GM12878 (cell line): ENCODE measurements around the gene PLSCR1. TPM values are rescaled to one million over a fixed set of nuclear protein-coding genes. Genes with fewer than 3 reads are reported as not detected.

ENCODE experiments used
- ATAC-seq: fragments of 200-7000 bp; cut with Tn5 transposase; 3 replicates; pipeline ENCODE4 v1.9.1; 2020; ENCODE audit warnings: mild to moderate bottlenecking, moderate library complexity
- BruUV-seq: library from RNA; stranded (reverse); fragments of 400-500 nt; replicated peaks from 2 replicates; lab custom pipeline; 2021; lab: Mats Ljungman, UMichigan
- CTCF ChIA-PET: fragments of 300-600 bp; sonication (Branson Sonifier 250); formaldehyde crosslinking; extraction: SDS; loops from one replicate; lab custom pipeline; 2021; ENCODE audit warnings: inconsistent platforms; lab: Yijun Ruan, JAX
- POLR2A ChIA-PET: fragments of 350-600 bp; formaldehyde crosslinking; extraction: SDS; loops from one replicate; lab custom pipeline; 2021; ENCODE audit warnings: inconsistent platforms; lab: Charles Lee
- RAD21 ChIA-PET: fragments of 300-600 bp; sonication (Branson Sonifier 250); formaldehyde crosslinking; loops from one replicate; lab custom pipeline; 2023; ENCODE audit warnings: antibody characterized with exemption; ENCODE audit not compliant: unreplicated experiment; lab: Charles Lee
- SMC1A ChIA-PET: fragments of 300-600 bp; sonication (Branson Sonifier 250); formaldehyde crosslinking; loops from one replicate; lab custom pipeline; 2023; ENCODE audit not compliant: unreplicated experiment, uncharacterized antibody; lab: Charles Lee
- DNase-seq: peaks from one replicate; pipeline ENCODE4 v3.0.0-alpha.2; 2011; ENCODE audit warnings: low read depth, low spot score
- FAIRE-seq: peaks from 3 replicates; lab custom pipeline; 2011; peaks lifted over from hg19 to GRCh38; lab: Jason Lieb, UNC
- H2AFZ ChIP-seq: 2 replicates; pipeline ENCODE4 v1.6.0; 2011; ENCODE audit warnings: low read depth, low read length, control low read depth; ENCODE audit not compliant: control insufficient read depth
- H3K27ac ChIP-seq: 2 replicates; pipeline ENCODE4 v1.5.1; 2011; ENCODE audit warnings: control low read depth; ENCODE audit not compliant: control insufficient read depth, insufficient read depth
- H3K27me3 ChIP-seq, 2 experiments: replicated peaks in 1 of 2; 2 replicates each; pipeline versions ENCODE4 v1.6.0 to v1.6.1; 2011; ENCODE audit warnings: low read length in 1 of 2; ENCODE audit not compliant: control insufficient read depth in 2 of 2, insufficient read depth in 2 of 2
- H3K36me3 ChIP-seq, 2 experiments: 2 replicates each; pipeline ENCODE4 v1.5.1; 2011; ENCODE audit warnings: low read length in 1 of 2; ENCODE audit not compliant: control insufficient read depth in 2 of 2, insufficient read depth in 2 of 2
- H3K4me1 ChIP-seq: 2 replicates; pipeline ENCODE4 v1.6.1; 2011; ENCODE audit warnings: mild to moderate bottlenecking, low read length, moderate library complexity, mixed read lengths; ENCODE audit not compliant: control insufficient read depth, insufficient read depth
- H3K4me2 ChIP-seq: 2 replicates; pipeline ENCODE4 v1.6.0; 2011; ENCODE audit warnings: control low read depth; ENCODE audit not compliant: control insufficient read depth, insufficient read depth
- H3K4me3 ChIP-seq: fragments of 200-600 bp; sonication (generic); 2 replicates; pipeline ENCODE4 v1.5.1; 2016
- H3K79me2 ChIP-seq: 2 replicates; pipeline ENCODE4 v1.6.0; 2011; ENCODE audit warnings: low read length; ENCODE audit not compliant: control insufficient read depth, insufficient read depth
- H3K9ac ChIP-seq: 2 replicates; pipeline ENCODE4 v1.8.0; 2011; ENCODE audit warnings: low read length, control low read depth, mixed read lengths; ENCODE audit not compliant: control insufficient read depth, insufficient read depth
- H3K9me3 ChIP-seq: replicated peaks from 3 replicates; pipeline ENCODE4 v1.5.1; 2011; ENCODE audit warnings: mild to moderate bottlenecking, low read length; ENCODE audit not compliant: control insufficient read depth, insufficient read depth
- H4K20me1 ChIP-seq: 2 replicates; pipeline ENCODE4 v1.6.0; 2011; ENCODE audit not compliant: control insufficient read depth, insufficient read depth
- BACH1 ChIP-seq: fragments of 450-650 bp; IDR thresholded peaks from 2 replicates; pipeline ENCODE4 v1.6.1; 2017; ENCODE audit warnings: mild to moderate bottlenecking, borderline replicate concordance
- CHD4 ChIP-seq: fragments of 200-600 bp; sonication (generic); IDR thresholded peaks from 2 replicates; pipeline ENCODE4 v1.6.1; 2016; ENCODE audit warnings: mild to moderate bottlenecking
- CREM ChIP-seq: IDR thresholded peaks from 2 replicates; pipeline ENCODE4 v1.6.1; 2014; ENCODE audit warnings: antibody characterized with exemption, low read depth
- DPF2 ChIP-seq: fragments of 450-650 bp; IDR thresholded peaks from 2 replicates; pipeline ENCODE4 v1.6.1; 2017; ENCODE audit warnings: mild to moderate bottlenecking
- FOXK2 ChIP-seq: fragments of 450-650 bp; IDR thresholded peaks from 2 replicates; pipeline ENCODE4 v1.6.1; 2017; ENCODE audit warnings: mild to moderate bottlenecking, moderate library complexity
- MEF2A ChIP-seq: IDR thresholded peaks from 2 replicates; pipeline ENCODE4 v1.6.1; 2011; ENCODE audit warnings: low read depth, mild to moderate bottlenecking, low read length, moderate library complexity; ENCODE audit not compliant: insufficient read depth
- MLLT1 ChIP-seq: fragments of 450-650 bp; IDR thresholded peaks from 2 replicates; pipeline ENCODE4 v1.6.1; 2016; ENCODE audit warnings: mild to moderate bottlenecking
- NFYA ChIP-seq: IDR thresholded peaks from 2 replicates; pipeline ENCODE4 v1.6.1; 2011; ENCODE audit warnings: low read depth, mild to moderate bottlenecking, low read length, improper control_type of control experiment, borderline replicate concordance
- NR2F1 ChIP-seq: fragments of 450-650 bp; conservative IDR thresholded peaks from 2 replicates; pipeline ENCODE4 v1.6.1; 2017; ENCODE audit warnings: mild to moderate bottlenecking
- PRDM15 ChIP-seq: fragments of 450-650 bp; formaldehyde crosslinking; IDR thresholded peaks from 2 replicates; pipeline ENCODE4 v1.4.0; 2020; ENCODE audit warnings: mild to moderate bottlenecking, moderate library complexity
- RAD21 ChIP-seq: IDR thresholded peaks from 2 replicates; pipeline ENCODE4 v1.6.1; 2011; ENCODE audit warnings: mild to moderate bottlenecking, low read depth, low read length, moderate library complexity; ENCODE audit not compliant: insufficient read depth
- RELA ChIP-seq: fragments of 450-650 bp; IDR thresholded peaks from 2 replicates; pipeline ENCODE4 v1.8.0; 2014; ENCODE audit warnings: borderline replicate concordance; ENCODE audit not compliant: partially characterized antibody
- RFX5 ChIP-seq: IDR thresholded peaks from 2 replicates; pipeline ENCODE4 v1.6.1; 2011; ENCODE audit warnings: low read depth, low read length, improper control_type of control experiment
- SMAD5 ChIP-seq: IDR thresholded peaks from 2 replicates; pipeline ENCODE4 v1.6.1; 2016; ENCODE audit warnings: antibody characterized with exemption, low read depth
- SREBF1 ChIP-seq: IDR thresholded peaks from 2 replicates; pipeline ENCODE4 v1.6.1; 2012; ENCODE audit warnings: mild to moderate bottlenecking, low read length
- SREBF2 ChIP-seq: IDR thresholded peaks from 2 replicates; pipeline ENCODE4 v1.6.1; 2012; ENCODE audit warnings: mild to moderate bottlenecking, low read length
- YY1 ChIP-seq: IDR thresholded peaks from 2 replicates; pipeline ENCODE4 v1.6.1; 2011; ENCODE audit warnings: low read depth, mild to moderate bottlenecking, low read length
- WGBS: methylation state at CpG from one replicate; pipeline ENCODE4 v1.1.6; 2016; ENCODE audit warnings: low lambda C conversion rate; ENCODE audit not compliant: insufficient replicate concordance, insufficient coverage; ENCODE audit errors: missing lambda C conversion rate; 5-methylcytosine and 5-hydroxymethylcytosine counted together
- in situ Hi-C: fragments of 300-500 bp; cut with MboI; formaldehyde crosslinking; loops from 9 replicates; pipeline ENCODE4 v1.14.3; 2018; ENCODE audit warnings: mixed read lengths
- intact Hi-C: fragments of 100-400 bp; cut with micrococcal nuclease; formaldehyde crosslinking; loops from one replicate; pipeline ENCODE4 v1.14.2; 2022; ENCODE audit not compliant: unreplicated experiment
- polyA plus RNA-seq, 11 experiments: library from polyadenylated mRNA; depleted of rRNA in 4 of 11; unstranded in 6 of 11; stranded (reverse) in 5 of 11; fragments of >200 nt; fragmentation: Nextera tagmentation in 4 of 11; fragmentation: Illumina TruSeq in 1 of 11; extraction: Ambion mirVana in 4 of 11; extraction: Trizol in 1 of 11; gene quantifications; 1 replicate in 1 of 11; 2 replicates in 10 of 11; pipeline versions ENCODE4 v1.2.1 to v1.2.3, GENCODE V29; 2011 to 2016; ENCODE audit warnings: inconsistent platforms in 2 of 11, missing spikeins in 2 of 11, low read depth in 1 of 11
- total RNA-seq, 4 experiments: library from RNA; depleted of rRNA in 3 of 4; stranded (reverse); fragments of >200 nt in 3 of 4; fragmentation: Illumina TruSeq in 1 of 4; extraction: Trizol in 1 of 4; gene quantifications; 2 replicates each; pipeline versions ENCODE4 v1.2.1 to v1.2.3, GENCODE V29; 2013 to 2021

PLSCR1 gene
- total and polyA plus RNA-seq, 10 of the 15 experiments (the other 5 are each of a cell fraction or from before 2014, with no cell fraction given) = 35.4 to 77.8 (median 41.1) TPM

GRCh38 chr3:146470425-146470990, 73.9 kb downstream of the PLSCR1 start:
- POLR2A ChIA-PET = no interaction called here
- Histone ChIP-seq H4K20me1 (no peaks in the 10 kb centered on the region), H3K4me2 (no peak overlapping the region), H3K9me3 (no peaks in the 10 kb centered on the region), H3K27me3 (no peaks in the 10 kb centered on the region), H3K27ac (no peak overlapping the region), H3K4me1 (peaks cover 4% of the 10 kb centered on the region; the same call in 1 of the 2 replicates), H3K9ac (no peak overlapping the region), H3K4me3 (no peak overlapping the region), H3K36me3 (no peaks in the 10 kb centered on the region), H3K79me2 (no peaks in the 10 kb centered on the region), H2AFZ (no peak overlapping the region)
- TF ChIP-seq PRDM15 (CRISPR knock-in tag) (no peak), YY1 (no peak), SREBF1 (no peak), DPF2 (no peak), CREM (no peak), FOXK2 (no peak), NFYA (no peak), NR2F1 (no peak), SMAD5 (no peak), MLLT1 (no peak), RELA (no peak), RAD21 (no peak), SREBF2 (no peak), CHD4 (no peak), RFX5 (no peak), BACH1 (no peak), MEF2A (no peak)
- RAD21 ChIA-PET = no interaction called here
- in situ Hi-C loops (no loop called here), intact Hi-C loops (no loop called here)
- 77% methylated on average over 9 of the region's 9 CpGs for WGBS
- FAIRE-seq (no peak), DNase-seq (no peak), ATAC-seq (no peak)
- CTCF ChIA-PET = no interaction called here
- SMC1A ChIA-PET = no interaction called here
- no TSS peak for BruUV-seq
